Coronary artery (tissue), 2 donors: Measurements from ENCODE around the gene PTPN23.
"Not testable (repeated sequence)": the region's sequence is repeated elsewhere in the genome, so short reads cannot be mapped to it uniquely, and the experiment has no call there.

Experiments used
- DNase-seq: peaks from one replicate; pipeline ENCODE4 v3.0.0-alpha.2; 2017; ENCODE audit warnings: low spot score
- H3K27ac ChIP-seq, 2 donors: fragments of 200-600 bp; sonication (generic); one replicate each; pipeline ENCODE4 v1.5.1; 2016 to 2019
- H3K4me3 ChIP-seq: fragments of 200-600 bp; sonication (generic); 2 replicates; pipeline ENCODE4 v1.5.1; 2016; ENCODE audit warnings: mild to moderate bottlenecking, moderate library complexity
- TF ChIP-seq, protein P1 (sequence below): fragments of 200-600 bp; sonication (generic); IDR thresholded peaks from one replicate; pipeline ENCODE4 v1.5.1; 2019; ENCODE audit warnings: antibody characterized with exemption

Gene PTPN23

DNA sequence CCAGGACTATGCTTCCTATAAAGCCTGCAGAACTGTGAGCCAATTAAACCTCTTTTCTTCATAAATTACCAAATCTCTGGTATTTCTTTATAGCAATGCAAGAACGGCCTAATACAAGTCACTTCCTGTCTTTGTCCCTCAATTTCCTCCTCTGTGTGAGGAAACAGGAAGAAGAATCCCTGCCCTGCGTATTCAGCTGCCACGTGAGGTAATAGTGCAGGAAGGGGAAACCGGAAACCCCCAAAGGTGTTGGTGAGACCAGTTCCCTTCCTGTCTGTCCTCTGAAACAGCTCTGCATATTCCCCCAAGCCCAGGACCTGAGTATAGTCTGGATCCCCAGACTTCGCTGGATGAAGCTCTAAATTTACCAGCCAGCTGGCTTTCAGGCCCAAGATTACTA, 18.1 kb upstream of the PTPN23 start:
- Histone ChIP-seq H3K4me3 (no peak overlapping the region), H3K27ac (peak overlapping the region in 1 of 2 donors; percentile 27)
- TF ChIP-seq, protein P1, sequence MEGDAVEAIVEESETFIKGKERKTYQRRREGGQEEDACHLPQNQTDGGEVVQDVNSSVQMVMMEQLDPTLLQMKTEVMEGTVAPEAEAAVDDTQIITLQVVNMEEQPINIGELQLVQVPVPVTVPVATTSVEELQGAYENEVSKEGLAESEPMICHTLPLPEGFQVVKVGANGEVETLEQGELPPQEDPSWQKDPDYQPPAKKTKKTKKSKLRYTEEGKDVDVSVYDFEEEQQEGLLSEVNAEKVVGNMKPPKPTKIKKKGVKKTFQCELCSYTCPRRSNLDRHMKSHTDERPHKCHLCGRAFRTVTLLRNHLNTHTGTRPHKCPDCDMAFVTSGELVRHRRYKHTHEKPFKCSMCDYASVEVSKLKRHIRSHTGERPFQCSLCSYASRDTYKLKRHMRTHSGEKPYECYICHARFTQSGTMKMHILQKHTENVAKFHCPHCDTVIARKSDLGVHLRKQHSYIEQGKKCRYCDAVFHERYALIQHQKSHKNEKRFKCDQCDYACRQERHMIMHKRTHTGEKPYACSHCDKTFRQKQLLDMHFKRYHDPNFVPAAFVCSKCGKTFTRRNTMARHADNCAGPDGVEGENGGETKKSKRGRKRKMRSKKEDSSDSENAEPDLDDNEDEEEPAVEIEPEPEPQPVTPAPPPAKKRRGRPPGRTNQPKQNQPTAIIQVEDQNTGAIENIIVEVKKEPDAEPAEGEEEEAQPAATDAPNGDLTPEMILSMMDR = no peak
- no peak for DNase-seq

DNA sequence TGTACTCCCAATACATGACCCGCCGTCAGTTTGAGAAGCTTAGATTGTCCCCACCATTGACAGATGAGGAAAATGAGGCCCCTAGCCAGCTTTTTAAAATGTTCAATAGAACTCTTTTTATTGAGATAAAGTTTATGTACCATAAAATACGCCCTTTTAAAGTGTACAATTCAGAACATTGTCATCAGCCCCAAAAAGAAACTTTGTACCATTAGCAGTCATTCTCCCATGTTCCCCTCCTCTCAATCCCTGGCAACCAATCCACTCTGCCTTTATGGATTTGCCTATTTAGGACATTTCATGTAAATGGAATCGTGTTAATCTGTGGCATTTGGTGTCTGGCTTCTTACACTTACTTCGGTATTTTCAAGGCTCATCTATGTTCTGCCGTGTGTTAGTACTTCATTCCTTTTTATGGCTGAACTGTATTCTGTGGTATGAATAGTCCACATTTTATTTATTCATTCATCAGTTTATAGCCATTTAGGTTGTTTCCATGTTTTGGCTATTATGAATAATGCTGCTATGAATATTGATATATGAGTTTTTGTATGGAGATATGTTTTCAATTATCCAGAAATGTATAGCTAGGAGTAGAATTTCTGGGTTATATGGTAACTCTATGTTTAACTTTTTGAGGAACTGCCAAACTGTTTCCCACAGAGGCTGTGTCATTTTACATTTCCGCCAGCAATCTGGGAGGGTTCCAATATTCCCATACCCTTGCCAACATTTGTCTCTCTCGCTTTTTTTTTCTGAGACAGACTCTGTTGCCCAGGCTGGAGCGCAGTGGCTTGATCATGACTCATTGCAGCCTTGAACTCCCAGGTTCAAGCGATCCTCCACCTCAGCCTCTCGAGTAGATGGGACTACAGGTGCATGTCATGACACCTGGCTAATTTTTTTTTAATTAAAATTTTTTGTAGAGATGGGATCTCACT, 15.3 kb upstream of the PTPN23 start:
- no peak for DNase-seq
- Histone ChIP-seq H3K4me3 (no peak overlapping the region), H3K27ac (peak overlapping the region in 1 of 2 donors; percentile 40)
- TF ChIP-seq, protein P1 = no peak

DNA sequence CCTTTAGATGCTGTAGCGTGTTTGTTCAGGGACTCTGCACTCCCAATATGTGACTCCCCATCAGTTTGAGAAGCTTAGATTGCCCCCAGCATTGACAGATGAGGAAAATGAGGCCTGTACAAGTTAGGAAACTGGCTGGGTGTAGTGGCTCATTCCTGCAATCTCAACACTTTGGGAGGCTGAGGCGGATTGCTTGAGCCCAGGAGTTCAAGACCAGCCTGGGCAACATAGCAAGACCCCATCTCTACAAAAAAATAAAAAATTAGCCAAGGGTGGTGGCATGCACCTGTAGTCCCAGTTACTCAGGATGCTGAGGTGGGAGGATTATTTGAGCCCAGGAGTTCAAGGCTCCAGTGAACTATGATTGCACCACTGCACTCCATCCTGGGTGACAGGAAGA, 14.0 kb upstream of the PTPN23 start:
- Histone ChIP-seq H3K4me3 (no peak overlapping the region), H3K27ac (no peak overlapping the region)
- DNase-seq = no peak
- TF ChIP-seq, protein P1 = no peak

DNA sequence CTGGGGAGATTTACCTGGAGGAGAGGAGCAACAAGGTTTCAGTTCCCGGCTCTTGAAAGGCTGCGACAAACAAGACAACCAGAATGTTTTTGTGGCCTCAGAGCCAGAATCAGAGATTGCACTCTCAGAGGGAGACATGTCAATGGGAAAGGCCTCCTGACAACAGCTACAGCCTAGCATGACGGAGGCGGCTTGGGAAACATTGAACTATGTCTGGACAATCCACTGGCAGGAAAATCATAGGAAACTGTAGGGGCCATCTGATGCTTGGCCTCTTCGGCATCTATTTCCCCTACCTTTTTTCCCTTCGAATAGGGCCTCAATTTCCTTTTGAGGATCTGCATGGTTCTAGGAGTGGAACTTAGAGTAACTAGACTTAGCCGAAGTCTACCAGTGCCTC, 13.2 kb upstream of the PTPN23 start:
- TF ChIP-seq, protein P1 = no peak
- H3K4me3 ChIP-seq = no peak overlapping the region
- H3K27ac ChIP-seq = no peak overlapping the region
- DNase-seq = no peak

DNA sequence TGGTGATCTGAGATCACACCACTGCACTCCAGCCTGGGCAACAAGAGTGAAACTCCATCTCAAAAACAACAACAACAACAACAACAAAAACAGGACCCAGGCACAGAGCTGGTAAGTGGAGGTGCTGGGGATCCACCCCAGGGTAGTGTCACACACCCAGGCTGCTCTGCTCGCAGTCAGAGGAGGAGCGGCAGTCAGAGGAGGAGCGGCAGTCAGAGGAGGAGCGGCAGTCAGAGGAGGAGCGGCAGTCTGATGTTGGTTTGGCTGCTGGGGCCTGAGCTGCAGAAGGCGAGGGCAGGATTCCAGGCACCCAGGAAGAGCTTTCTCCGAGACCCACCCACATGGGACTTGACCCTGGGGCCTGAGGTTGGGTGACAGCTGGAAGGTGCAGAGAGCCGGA, 10.8 kb upstream of the PTPN23 start:
- DNase-seq, H3K4me3 ChIP-seq, H3K27ac ChIP-seq: not testable (repeated sequence)

DNA sequence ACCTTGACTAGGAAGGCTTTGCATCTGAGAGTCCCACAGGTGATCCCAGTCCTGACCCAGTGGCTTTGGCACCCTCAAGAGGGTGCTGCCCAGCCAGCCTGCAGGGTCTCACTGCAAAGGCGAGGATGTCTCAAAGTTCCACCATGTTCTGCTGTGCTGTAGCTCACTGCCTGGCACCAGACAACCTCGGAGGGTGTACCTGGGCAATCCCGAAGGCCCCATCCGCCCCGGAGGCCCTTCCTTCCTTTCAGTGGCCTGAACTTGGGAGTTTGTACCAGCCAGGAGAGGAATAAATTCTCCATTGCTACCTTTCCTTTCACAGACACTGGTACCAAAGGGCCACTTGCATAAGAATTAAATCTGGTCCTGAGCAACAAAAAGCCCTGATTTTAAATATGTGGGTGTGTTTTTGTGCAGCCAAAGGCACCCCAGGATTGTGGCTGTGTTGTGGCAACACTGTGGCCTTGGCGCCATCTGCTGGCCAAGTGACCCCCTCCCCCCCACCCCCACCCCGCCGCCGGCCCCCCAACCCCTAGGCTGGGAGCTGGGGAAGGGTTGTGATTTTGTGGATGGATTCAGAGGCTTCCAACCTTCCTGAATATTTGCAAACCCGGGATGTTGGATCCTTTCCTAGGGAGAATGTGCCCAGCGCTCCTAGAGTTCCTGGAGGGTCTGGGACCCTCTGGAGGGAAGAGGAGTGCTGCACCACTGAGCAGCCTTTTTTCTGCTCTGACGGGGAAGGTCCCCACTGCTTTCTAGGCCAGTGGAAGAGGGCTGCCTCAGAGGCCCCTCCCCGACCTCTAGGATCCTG, 9.7 kb upstream of the PTPN23 start:
- TF ChIP-seq, protein P1 = no peak
- H3K4me3 ChIP-seq = no peak overlapping the region
- no peak overlapping the region for H3K27ac ChIP-seq
- no peak for DNase-seq

DNA sequence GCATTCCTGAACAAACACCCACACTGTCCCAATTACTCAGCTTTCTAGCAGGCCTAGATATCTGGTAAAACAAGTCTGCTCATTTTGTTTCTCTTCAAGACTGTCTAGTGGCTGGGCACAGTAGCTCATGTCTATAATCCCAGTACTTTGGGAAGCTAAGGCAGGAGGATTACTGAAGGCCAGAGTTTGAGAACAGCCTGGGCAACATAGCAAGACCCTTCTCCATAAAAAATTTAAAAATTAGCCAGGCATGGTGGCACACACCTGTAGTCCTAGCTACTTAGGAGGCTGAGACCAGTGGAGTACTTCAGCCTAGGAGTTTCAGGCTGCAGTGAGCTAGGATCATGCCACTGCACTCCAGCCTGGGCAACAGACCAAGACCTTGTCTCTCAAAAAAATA, 6.2 kb upstream of the PTPN23 start:
- H3K4me3 ChIP-seq = no peak overlapping the region
- DNase-seq = no peak
- TF ChIP-seq, protein P1 = no peak

More for the DNA sequence above, 6.2 kb upstream of the PTPN23 start:
- H3K27ac ChIP-seq = no peak overlapping the region
